ENCODE measurements around the gene KBTBD7.

GRCh38 chr13:41196620-41197019, 2.3 kb upstream of the KBTBD7 start:
- TF ChIP-seq ZC3H10 (CRISPR knock-in tag; IDR thresholded peaks at IDR 0.05), result no peak
- no peak for TF ChIP-seq PPARA (CRISPR knock-in tag; IDR thresholded peaks at IDR 0.05; ENCODE audit: borderline replicate concordance)
- no peak for TF ChIP-seq POU6F1 (CRISPR knock-in tag; IDR thresholded peaks at IDR 0.05; ENCODE audit: borderline replicate concordance, low read depth)
- TF ChIP-seq, protein P1, sequence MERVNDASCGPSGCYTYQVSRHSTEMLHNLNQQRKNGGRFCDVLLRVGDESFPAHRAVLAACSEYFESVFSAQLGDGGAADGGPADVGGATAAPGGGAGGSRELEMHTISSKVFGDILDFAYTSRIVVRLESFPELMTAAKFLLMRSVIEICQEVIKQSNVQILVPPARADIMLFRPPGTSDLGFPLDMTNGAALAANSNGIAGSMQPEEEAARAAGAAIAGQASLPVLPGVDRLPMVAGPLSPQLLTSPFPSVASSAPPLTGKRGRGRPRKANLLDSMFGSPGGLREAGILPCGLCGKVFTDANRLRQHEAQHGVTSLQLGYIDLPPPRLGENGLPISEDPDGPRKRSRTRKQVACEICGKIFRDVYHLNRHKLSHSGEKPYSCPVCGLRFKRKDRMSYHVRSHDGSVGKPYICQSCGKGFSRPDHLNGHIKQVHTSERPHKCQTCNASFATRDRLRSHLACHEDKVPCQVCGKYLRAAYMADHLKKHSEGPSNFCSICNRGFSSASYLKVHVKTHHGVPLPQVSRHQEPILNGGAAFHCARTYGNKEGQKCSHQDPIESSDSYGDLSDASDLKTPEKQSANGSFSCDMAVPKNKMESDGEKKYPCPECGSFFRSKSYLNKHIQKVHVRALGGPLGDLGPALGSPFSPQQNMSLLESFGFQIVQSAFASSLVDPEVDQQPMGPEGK (CRISPR knock-in tag; IDR thresholded peaks at IDR 0.05; ENCODE audit: borderline replicate concordance), result no peak

All from SK-N-SH treated with all-trans-retinoic acid at 6 μM for 48 hours (cell line).